Tibial nerve (tissue), 4 donors: ENCODE measurements around the gene PRR5.

Source experiments
- CTCF ChIP-seq, 5 experiments: fragments of 200-600 bp in 3 of 5; fragments of 450-650 bp in 2 of 5; sonication (generic) in 3 of 5; IDR thresholded peaks; one replicate each; pipeline ENCODE4 v1.5.1; 2016 to 2019; ENCODE audit warnings: antibody characterized with exemption in 5 of 5, mild to moderate bottlenecking in 3 of 5, moderate library complexity in 2 of 5
- EP300 ChIP-seq, 2 donors: sonication (generic); formaldehyde crosslinking; IDR thresholded peaks; one replicate each; pipeline ENCODE4 v1.6.1; 2017; ENCODE audit warnings: antibody characterized with exemption in 2 of 2, mild to moderate bottlenecking in 1 of 2
- POLR2A ChIP-seq, 2 donors: fragments of 450-650 bp; IDR thresholded peaks; one replicate each; pipeline ENCODE4 v1.6.1; 2017; ENCODE audit warnings: antibody characterized with exemption in 2 of 2, mild to moderate bottlenecking in 2 of 2, moderate library complexity in 2 of 2

GRCh38 chr22:44669561-44669976 lies 32.4 kb upstream of the PRR5 start:
- no peak for TF ChIP-seq CTCF (IDR thresholded peaks at IDR 0.05)
- TF ChIP-seq POLR2A (IDR thresholded peaks at IDR 0.05), result no peak
- TF ChIP-seq EP300 (IDR thresholded peaks at IDR 0.05), result no peak
